SK-N-SH (cell line): ENCODE data around the gene DIAPH2. TPM values are rescaled to one million over a fixed set of nuclear protein-coding genes. Genes with fewer than 3 reads are reported as not detected.

Experiments
- CTCF ChIA-PET: fragments of 300-600, 350-600 bp; formaldehyde crosslinking; extraction: SDS; loops from one replicate; lab custom pipeline; 2021; lab: Yijun Ruan, JAX
- POLR2A ChIA-PET: fragments of 350-600 bp; sonication (Branson Sonifier 250); formaldehyde crosslinking; extraction: SDS; loops from one replicate; lab custom pipeline; 2020; ENCODE audit warnings: antibody characterized with exemption, inconsistent platforms; lab: Yijun Ruan, JAX
- DNase-seq: peaks from one replicate; pipeline ENCODE4 v3.0.0; 2012
- H2AFZ ChIP-seq: fragments of 200-600 bp; sonication (generic); 2 replicates; pipeline ENCODE4 v1.8.1; 2016; ENCODE audit warnings: antibody characterized with exemption, mild to moderate bottlenecking, low read depth
- H3F3A ChIP-seq: fragments of 200-600 bp; sonication (generic); replicated peaks from 2 replicates; pipeline ENCODE3; 2016; ENCODE audit warnings: antibody characterized with exemption, mild to moderate bottlenecking; ENCODE audit not compliant: insufficient read depth
- H3K27ac ChIP-seq, 2 experiments: fragments of 200-500 bp in 1 of 2; fragments of 200-600 bp in 1 of 2; sonication (Bioruptor generic) in 1 of 2; sonication (generic), shearing (Covaris generic) in 1 of 2; 2 replicates each; pipeline versions ENCODE4 v1.5.1 to v1.6.1; 2014 to 2016; ENCODE audit warnings: low read depth in 2 of 2, inconsistent platforms in 1 of 2, low read length in 1 of 2, mild to moderate bottlenecking in 1 of 2, mixed read lengths in 1 of 2
- H3K27me3 ChIP-seq: fragments of 200-600 bp; sonication (generic), shearing (Covaris generic); 2 replicates; pipeline ENCODE4 v1.6.1; 2016; ENCODE audit warnings: mixed run types; ENCODE audit not compliant: insufficient read depth
- H3K36me3 ChIP-seq, 2 experiments: fragments of 200-500 bp in 1 of 2; fragments of 200-600 bp in 1 of 2; sonication (Bioruptor generic) in 1 of 2; sonication (generic) in 1 of 2; replicated peaks in 1 of 2; 2 replicates each; pipeline versions ENCODE3 to v1.5.1; 2014 to 2016; ENCODE audit warnings: low read length in 1 of 2, mild to moderate bottlenecking in 1 of 2; ENCODE audit not compliant: insufficient read depth in 2 of 2, control insufficient read depth in 1 of 2
- H3K4me1 ChIP-seq, 2 experiments: fragments of 200-500 bp in 1 of 2; fragments of 200-600 bp in 1 of 2; sonication (Bioruptor generic) in 1 of 2; sonication (generic), shearing (Covaris generic) in 1 of 2; 2 replicates each; pipeline versions ENCODE4 v1.5.1 to v1.6.1; 2014 to 2016; ENCODE audit warnings: low read depth in 1 of 2, low read length in 1 of 2, mixed run types in 1 of 2; ENCODE audit not compliant: insufficient read depth in 2 of 2, control insufficient read depth in 1 of 2
- H3K4me2 ChIP-seq: fragments of 200-600 bp; sonication (generic), shearing (Covaris generic); 2 replicates; pipeline ENCODE4 v1.6.1; 2017; ENCODE audit warnings: mixed run types
- H3K4me3 ChIP-seq, 2 experiments: fragments of 200-500 bp in 1 of 2; fragments of 200-600 bp in 1 of 2; sonication (Bioruptor generic) in 1 of 2; sonication (generic), shearing (Covaris generic) in 1 of 2; 2 replicates each; pipeline versions ENCODE4 v1.5.1 to v1.8.1; 2014 to 2016; ENCODE audit warnings: low read depth in 2 of 2, inconsistent platforms in 1 of 2, low read length in 1 of 2, mild to moderate bottlenecking in 1 of 2, mixed read lengths in 1 of 2, moderate library complexity in 1 of 2
- H3K79me2 ChIP-seq: fragments of 200-600 bp; sonication (generic); 2 replicates; pipeline ENCODE4 v1.8.1; 2017; ENCODE audit warnings: mild to moderate bottlenecking; ENCODE audit not compliant: insufficient read depth
- H3K9ac ChIP-seq: fragments of 200-600 bp; sonication (generic); 2 replicates; pipeline ENCODE4 v1.6.1; 2017; ENCODE audit warnings: mixed run types
- H3K9me2 ChIP-seq: fragments of 200-600 bp; sonication (generic); 2 replicates; pipeline ENCODE4 v1.6.1; 2017; ENCODE audit warnings: mixed run types
- H3K9me3 ChIP-seq: fragments of 200-600 bp; sonication (generic); 2 replicates; pipeline ENCODE4 v1.6.1; 2017; ENCODE audit warnings: mixed run types, mild to moderate bottlenecking, moderate library complexity
- H4K20me1 ChIP-seq: fragments of 200-600 bp; sonication (generic); 2 replicates; pipeline ENCODE4 v1.6.1; 2017; ENCODE audit warnings: mild to moderate bottlenecking, mixed run types; ENCODE audit not compliant: insufficient read depth
- CHD2 ChIP-seq: fragments of 150-350 bp; IDR thresholded peaks from 2 replicates; pipeline ENCODE4 v1.6.1; 2018; ENCODE audit warnings: low read length; ENCODE audit not compliant: partially characterized antibody
- CTCF ChIP-seq: fragments of 200-600 bp; sonication (generic); IDR thresholded peaks from 2 replicates; pipeline ENCODE4 v1.6.1; 2017; ENCODE audit warnings: antibody characterized with exemption, mild to moderate bottlenecking, moderate library complexity
- EP300 ChIP-seq, 2 experiments: IDR thresholded peaks; 2 replicates each; pipeline versions ENCODE4 v1.4.0 to v1.6.1; 2012; ENCODE audit warnings: borderline replicate concordance in 1 of 2, low read depth in 1 of 2, low read length in 1 of 2
- FOSL2 ChIP-seq: IDR thresholded peaks from 2 replicates; pipeline ENCODE4 v1.4.0; 2012; ENCODE audit warnings: low read depth, mild to moderate bottlenecking, moderate library complexity, borderline replicate concordance
- GABPA ChIP-seq: IDR thresholded peaks from 2 replicates; pipeline ENCODE4 v1.4.0; 2012; ENCODE audit warnings: low read depth, mild to moderate bottlenecking
- IRF3 ChIP-seq: fragments of 150-350 bp; IDR thresholded peaks from 2 replicates; pipeline ENCODE4 v1.6.1; 2016; ENCODE audit warnings: mild to moderate bottlenecking, low read depth, low read length
- JUND ChIP-seq: IDR thresholded peaks from 2 replicates; pipeline ENCODE4 v1.4.0; 2012
- MAX ChIP-seq: IDR thresholded peaks from 2 replicates; pipeline ENCODE4 v1.4.0; 2012; ENCODE audit warnings: low read depth
- MXI1 ChIP-seq: IDR thresholded peaks from 2 replicates; pipeline ENCODE4 v1.6.1; 2012; ENCODE audit warnings: mild to moderate bottlenecking, low read depth, low read length, improper control_type of control experiment
- NRF1 ChIP-seq: IDR thresholded peaks from 2 replicates; pipeline ENCODE4 v1.6.1; 2012; ENCODE audit warnings: low read depth, mild to moderate bottlenecking, low read length
- PBX3 ChIP-seq: IDR thresholded peaks from 2 replicates; pipeline ENCODE4; 2012
- POLR2AphosphoS5 ChIP-seq: IDR thresholded peaks from 2 replicates; pipeline ENCODE4 v1.6.1; 2012; ENCODE audit warnings: low read depth, low read length
- RCOR1 ChIP-seq: fragments of 150-350 bp; IDR thresholded peaks from 2 replicates; pipeline ENCODE4 v1.6.1; 2017; ENCODE audit warnings: antibody characterized with exemption, low read length
- SIN3A ChIP-seq: IDR thresholded peaks from 2 replicates; pipeline ENCODE4 v1.6.1; 2012; ENCODE audit warnings: low read depth, mild to moderate bottlenecking, low read length, moderate library complexity, borderline replicate concordance
- TCF12 ChIP-seq: IDR thresholded peaks from 2 replicates; pipeline ENCODE4 v1.4.0; 2012
- ZBTB33 ChIP-seq: IDR thresholded peaks from 2 replicates; pipeline ENCODE4 v1.4.0; 2012; ENCODE audit warnings: low read depth, borderline replicate concordance
- WGBS: methylation state at CpG from one replicate; pipeline ENCODE4 v1.1.6; 2017; ENCODE audit warnings: low lambda C conversion rate; 5-methylcytosine and 5-hydroxymethylcytosine counted together
- polyA plus RNA-seq, 3 experiments: library from polyadenylated mRNA; depleted of rRNA; stranded (reverse); fragments of >200 nt; gene quantifications; 2 replicates each; pipeline ENCODE4 v1.2.3, GENCODE V29; 2012

The DIAPH2 gene
- polyA plus RNA-seq, 1 of the 3 experiments (the other 2 are of a cell fraction): 1.1 TPM

GRCh38 chrX:97189668-97190067 lies 505.0 kb downstream of the DIAPH2 start:
- no peak for DNase-seq
- H3K27ac ChIP-seq: no peak overlapping the region
- H3K79me2 ChIP-seq: no peaks in the 10 kb centered on the region
- H3K4me1 ChIP-seq: no peaks in the 10 kb centered on the region
- ChIA-PET CTCF (no interaction called here), POLR2A (no interaction called here)
- H3K4me2 ChIP-seq: no peak overlapping the region
- 26% methylated on average over 2 of the region's 2 CpGs for WGBS
- no peaks in the 10 kb centered on the region for H3K9me3 ChIP-seq
- H3K4me3 ChIP-seq: no peak overlapping the region
- no peaks in the 10 kb centered on the region for H3F3A ChIP-seq
- H4K20me1 ChIP-seq: no peaks in the 10 kb centered on the region
- no peaks in the 10 kb centered on the region for H3K36me3 ChIP-seq
- no peak for TF ChIP-seq PBX3
- no peak for TF ChIP-seq ZBTB33
- no peak for TF ChIP-seq MAX
- TF ChIP-seq NRF1: no peak
- no peak for TF ChIP-seq CHD2
- no peak for TF ChIP-seq CTCF
- TF ChIP-seq RCOR1: no peak
- no peak for TF ChIP-seq GABPA
- TF ChIP-seq IRF3: no peak
- no peak for TF ChIP-seq TCF12
- no peak for TF ChIP-seq FOSL2
- no peak for TF ChIP-seq EP300 (IDR thresholded peaks at IDR 0.05; ENCODE audit: borderline replicate concordance in 1 of 2, low read depth in 1 of 2, low read length in 1 of 2)
- no peak for TF ChIP-seq SIN3A
- no peak for TF ChIP-seq JUND
- no peak for TF ChIP-seq MXI1
- TF ChIP-seq POLR2AphosphoS5: no peak
- no peaks in the 10 kb centered on the region for H3K9me2 ChIP-seq
- no peaks in the 10 kb centered on the region for H3K27me3 ChIP-seq
- H2AFZ ChIP-seq: no peak overlapping the region
- no peak overlapping the region for H3K9ac ChIP-seq
